Gastroesophageal sphincter (tissue), 4 donors: ENCODE results near the gene ARID1B. TPM values are rescaled to one million over a fixed set of nuclear protein-coding genes. Genes with fewer than 3 reads are reported as not detected.

Source experiments
- ATAC-seq: fragments of 150-250 bp; one replicate; pipeline ENCODE4 v1.9.1; 2016; ENCODE audit warnings: mild to moderate bottlenecking, moderate library complexity
- H3K27ac ChIP-seq, 4 donors: fragments of 200-600 bp; sonication (generic) in 3 of 4; 1 replicate in 3 of 4; 2 replicates in 1 of 4; pipeline ENCODE4 v1.5.1; 2016 to 2019
- H3K27me3 ChIP-seq: fragments of 200-600 bp; sonication (generic); one replicate; pipeline ENCODE4 v1.5.1; 2019
- H3K36me3 ChIP-seq, 2 donors: fragments of 200-600 bp; sonication (generic); one replicate each; pipeline ENCODE4 v1.5.1; 2019; ENCODE audit warnings: control low read depth in 1 of 2
- H3K4me1 ChIP-seq, 3 donors: fragments of 200-600 bp; sonication (generic); 1 replicate in 2 of 3; 2 replicates in 1 of 3; pipeline ENCODE4 v1.5.1; 2016 to 2019; ENCODE audit warnings: control low read depth in 2 of 3
- H3K4me3 ChIP-seq, 2 donors: fragments of 200-600 bp; sonication (generic); one replicate each; pipeline ENCODE4 v1.5.1; 2019; ENCODE audit warnings: mild to moderate bottlenecking in 1 of 2, moderate library complexity in 1 of 2
- H3K9me3 ChIP-seq, 3 donors: fragments of 200-600 bp; sonication (generic); one replicate each; pipeline ENCODE4 v1.5.1; 2017 to 2019; ENCODE audit warnings: control low read depth in 2 of 3
- EP300 ChIP-seq: sonication (generic); formaldehyde crosslinking; IDR thresholded peaks from one replicate; pipeline ENCODE4 v1.6.1; 2017; ENCODE audit warnings: antibody characterized with exemption, mild to moderate bottlenecking
- POLR2A ChIP-seq, 2 donors: fragments of 450-650 bp; IDR thresholded peaks; one replicate each; pipeline ENCODE4 v1.6.1; 2017; ENCODE audit warnings: antibody characterized with exemption in 2 of 2, mild to moderate bottlenecking in 2 of 2, moderate library complexity in 1 of 2
- POLR2AphosphoS5 ChIP-seq: sonication (generic); formaldehyde crosslinking; IDR thresholded peaks from one replicate; pipeline ENCODE4 v1.6.1; 2017; ENCODE audit warnings: antibody characterized with exemption
- WGBS, 2 donors: methylation state at CpG; one replicate each; pipeline ENCODE4 v1.1.5; 2018; ENCODE audit warnings: low coverage in 1 of 2; 5-methylcytosine and 5-hydroxymethylcytosine counted together
- total RNA-seq, 4 donors: library from RNA; depleted of rRNA; stranded (reverse); fragments of >200 nt; gene quantifications; one replicate each; pipeline ENCODE4 v1.1.0, GENCODE V29; 2016
- TF ChIP-seq, protein P1 (sequence below), 4 experiments: fragments of 200-600 bp in 2 of 4; fragments of 450-650 bp in 2 of 4; sonication (generic) in 1 of 4; IDR thresholded peaks; one replicate each; pipeline ENCODE4 v1.5.1; 2017 to 2019; ENCODE audit warnings: antibody characterized with exemption in 4 of 4, mild to moderate bottlenecking in 2 of 4, moderate library complexity in 2 of 4

ARID1B gene
- total RNA-seq, 4 donors from 2014 or later = 40.0 to 106 (median 79.7) TPM

GRCh38 chr6:156919370-156919769 lies 142.2 kb downstream of the ARID1B start:
- Histone ChIP-seq H3K27me3 (no peaks in the 10 kb centered on the region), H3K4me3 (no peak overlapping the region), H3K27ac (no peak overlapping the region), H3K4me1 (peaks cover 0 to 45% (median 4%) of the 10 kb centered on the region in 3 donors), H3K36me3 (no peaks in the 10 kb centered on the region), H3K9me3 (no peaks in the 10 kb centered on the region)
- no peak for ATAC-seq
- TF ChIP-seq EP300 = no peak
- TF ChIP-seq POLR2A (IDR thresholded peaks at IDR 0.05) = no peak
- no peak for TF ChIP-seq POLR2AphosphoS5
- TF ChIP-seq, protein P1, sequence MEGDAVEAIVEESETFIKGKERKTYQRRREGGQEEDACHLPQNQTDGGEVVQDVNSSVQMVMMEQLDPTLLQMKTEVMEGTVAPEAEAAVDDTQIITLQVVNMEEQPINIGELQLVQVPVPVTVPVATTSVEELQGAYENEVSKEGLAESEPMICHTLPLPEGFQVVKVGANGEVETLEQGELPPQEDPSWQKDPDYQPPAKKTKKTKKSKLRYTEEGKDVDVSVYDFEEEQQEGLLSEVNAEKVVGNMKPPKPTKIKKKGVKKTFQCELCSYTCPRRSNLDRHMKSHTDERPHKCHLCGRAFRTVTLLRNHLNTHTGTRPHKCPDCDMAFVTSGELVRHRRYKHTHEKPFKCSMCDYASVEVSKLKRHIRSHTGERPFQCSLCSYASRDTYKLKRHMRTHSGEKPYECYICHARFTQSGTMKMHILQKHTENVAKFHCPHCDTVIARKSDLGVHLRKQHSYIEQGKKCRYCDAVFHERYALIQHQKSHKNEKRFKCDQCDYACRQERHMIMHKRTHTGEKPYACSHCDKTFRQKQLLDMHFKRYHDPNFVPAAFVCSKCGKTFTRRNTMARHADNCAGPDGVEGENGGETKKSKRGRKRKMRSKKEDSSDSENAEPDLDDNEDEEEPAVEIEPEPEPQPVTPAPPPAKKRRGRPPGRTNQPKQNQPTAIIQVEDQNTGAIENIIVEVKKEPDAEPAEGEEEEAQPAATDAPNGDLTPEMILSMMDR (IDR thresholded peaks at IDR 0.05) = no peak
- 94% methylated on average over 2 of the region's 2 CpGs; no CpG with 5 or more reads in 1 of the 2 donors for WGBS, 2 donors

DNA sequence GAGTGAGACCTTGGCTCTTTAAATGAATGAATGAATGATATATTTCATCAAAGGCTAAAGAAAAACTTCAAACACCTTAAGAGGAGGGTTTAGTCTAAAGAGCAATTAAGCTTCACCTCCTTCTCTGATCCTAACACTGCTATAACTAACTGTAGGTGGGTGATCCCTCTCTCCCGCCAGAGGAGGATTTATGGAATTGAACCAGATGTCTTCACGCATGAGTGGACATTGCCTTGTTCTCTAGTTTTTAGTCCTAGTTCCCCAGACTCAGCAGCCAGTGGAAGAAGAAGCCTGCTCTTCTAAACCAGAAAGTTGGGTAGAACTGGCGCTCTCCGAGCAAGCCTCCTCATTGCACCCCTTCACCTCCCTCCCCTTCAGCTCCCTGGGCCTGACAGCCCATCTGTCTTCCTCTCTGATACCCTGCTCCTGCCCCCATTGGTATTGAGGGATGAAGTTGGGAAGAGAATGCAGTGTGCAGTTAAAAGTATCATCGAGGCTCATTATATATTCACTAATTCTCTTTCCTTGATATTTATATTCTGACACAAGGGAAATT lies 142.7 kb downstream of the ARID1B start:
- 83 to 85% methylated on average over 5 of the region's 5 CpGs for WGBS, 2 donors
- TF ChIP-seq, protein P1 (IDR thresholded peaks at IDR 0.05) = no peak
- TF ChIP-seq POLR2AphosphoS5 (no peak), EP300 (no peak), POLR2A (IDR thresholded peaks at IDR 0.05) (no peak)
- no peak for ATAC-seq
- Histone ChIP-seq H3K27ac (no peak overlapping the region), H3K27me3 (no peaks in the 10 kb centered on the region), H3K4me3 (no peak overlapping the region), H3K9me3 (no peaks in the 10 kb centered on the region), H3K4me1 (peaks cover 0 to 45% (median 4%) of the 10 kb centered on the region in 3 donors), H3K36me3 (no peaks in the 10 kb centered on the region)

GRCh38 chr6:156924246-156924645 lies 147.1 kb downstream of the ARID1B start:
- H3K4me3 ChIP-seq = no peak overlapping the region
- 76 to 88% methylated on average over 3 to 4 of the region's 4 CpGs for WGBS, 2 donors
- H3K36me3 ChIP-seq = no peaks in the 10 kb centered on the region
- no peak overlapping the region for H3K27ac ChIP-seq
- TF ChIP-seq, protein P1 (IDR thresholded peaks at IDR 0.05) = no peak
- no peak for TF ChIP-seq POLR2AphosphoS5
- H3K4me1 ChIP-seq = peaks cover 0 to 41% (median 11%) of the 10 kb centered on the region in 3 donors
- H3K9me3 ChIP-seq = no peaks in the 10 kb centered on the region
- no peak for ATAC-seq
- no peaks in the 10 kb centered on the region for H3K27me3 ChIP-seq

- peaks cover 0 to 34% (median 11%) of the 10 kb centered on the region in 3 donors for H3K4me1 ChIP-seq
- 100% methylated on average over 1 to 2 of the region's 2 CpGs for WGBS, 2 donors
- no peak for ATAC-seq
Measured at GRCh38 chr6:156925026-156925425, 147.8 kb downstream of the ARID1B start.

DNA sequence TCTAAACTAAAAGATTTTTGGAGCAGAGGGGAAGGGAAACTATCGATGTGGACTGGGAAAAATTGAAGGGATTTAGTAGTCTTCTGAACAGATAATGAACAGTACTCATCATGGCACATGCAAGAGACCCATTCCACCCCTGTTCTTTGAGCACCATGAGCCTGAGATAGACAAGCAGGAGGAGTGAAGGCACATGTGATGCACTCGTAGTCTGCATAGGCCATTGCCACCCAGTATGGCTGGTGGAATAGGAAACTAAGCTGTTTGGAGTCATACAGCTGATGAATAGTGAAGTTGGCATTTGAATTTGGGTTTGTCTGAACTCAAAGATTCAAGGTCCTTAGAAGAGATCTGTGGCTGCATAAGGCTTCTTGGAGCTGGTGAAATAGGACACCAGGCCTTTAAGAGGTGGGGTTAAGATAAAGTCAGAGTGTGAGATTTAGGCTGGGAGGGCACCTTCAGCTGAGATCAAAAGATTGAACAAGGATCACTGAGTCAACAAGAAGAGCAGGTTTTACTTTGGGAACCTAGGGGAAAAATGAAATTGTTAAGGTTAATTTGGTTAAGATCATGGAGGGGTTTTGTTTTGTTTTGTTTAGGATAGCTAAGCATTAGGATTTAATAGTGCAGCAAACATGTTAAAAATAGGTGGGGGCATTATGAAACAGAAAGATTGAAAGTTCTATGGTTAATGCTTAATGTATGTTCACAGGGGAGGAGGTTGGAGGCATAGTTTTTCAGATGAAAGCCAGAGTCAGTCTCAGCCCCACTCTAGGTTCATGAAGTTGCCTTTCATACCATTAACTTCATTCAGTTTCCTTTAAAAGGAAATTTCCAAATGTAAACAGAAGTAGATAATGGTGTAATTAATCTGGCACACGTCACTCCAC lies 148.8 kb downstream of the ARID1B start:
- H3K27me3 ChIP-seq = no peaks in the 10 kb centered on the region
- H3K36me3 ChIP-seq = no peaks in the 10 kb centered on the region
- peaks cover 0 to 32% (median 11%) of the 10 kb centered on the region in 3 donors for H3K4me1 ChIP-seq
- TF ChIP-seq, protein P1 (IDR thresholded peaks at IDR 0.05) = no peak
- TF ChIP-seq EP300 = no peak
- TF ChIP-seq POLR2A (IDR thresholded peaks at IDR 0.05) = no peak
- TF ChIP-seq POLR2AphosphoS5 = no peak
- WGBS, 2 donors = 37 to 61% methylated on average over 3 of the region's 3 CpGs
- H3K27ac ChIP-seq = no peak overlapping the region
- no peak for ATAC-seq
- no peaks in the 10 kb centered on the region for H3K9me3 ChIP-seq
- no peak overlapping the region for H3K4me3 ChIP-seq

More at GRCh38 chr6:156925026-156925425, 147.8 kb downstream of the ARID1B start:
- H3K4me3 ChIP-seq = no peak overlapping the region
- H3K27me3 ChIP-seq = no peaks in the 10 kb centered on the region
- TF ChIP-seq EP300 = no peak
- H3K36me3 ChIP-seq = no peaks in the 10 kb centered on the region
- no peaks in the 10 kb centered on the region for H3K9me3 ChIP-seq
- H3K27ac ChIP-seq = no peak overlapping the region
